Neural progenitor cell (in vitro differentiated cells): ENCODE measurements around the gene SLC22A16.

Experiments
- EZH2 ChIP-seq: fragments of 200-600 bp; sonication (generic); IDR thresholded peaks from 2 replicates; pipeline ENCODE4 v1.6.1; 2017; ENCODE audit warnings: antibody characterized with exemption, mild to moderate bottlenecking, moderate library complexity
- EZH2phosphoT487 ChIP-seq: fragments of 200-600 bp; sonication (generic); IDR thresholded peaks from 2 replicates; pipeline ENCODE4 v1.6.1; 2017; ENCODE audit warnings: antibody characterized with exemption
- TF ChIP-seq, protein P1 (sequence below): fragments of 200-600 bp; sonication (generic); IDR thresholded peaks from 2 replicates; pipeline ENCODE4 v1.5.1; 2017; ENCODE audit warnings: antibody characterized with exemption, mild to moderate bottlenecking

DNA sequence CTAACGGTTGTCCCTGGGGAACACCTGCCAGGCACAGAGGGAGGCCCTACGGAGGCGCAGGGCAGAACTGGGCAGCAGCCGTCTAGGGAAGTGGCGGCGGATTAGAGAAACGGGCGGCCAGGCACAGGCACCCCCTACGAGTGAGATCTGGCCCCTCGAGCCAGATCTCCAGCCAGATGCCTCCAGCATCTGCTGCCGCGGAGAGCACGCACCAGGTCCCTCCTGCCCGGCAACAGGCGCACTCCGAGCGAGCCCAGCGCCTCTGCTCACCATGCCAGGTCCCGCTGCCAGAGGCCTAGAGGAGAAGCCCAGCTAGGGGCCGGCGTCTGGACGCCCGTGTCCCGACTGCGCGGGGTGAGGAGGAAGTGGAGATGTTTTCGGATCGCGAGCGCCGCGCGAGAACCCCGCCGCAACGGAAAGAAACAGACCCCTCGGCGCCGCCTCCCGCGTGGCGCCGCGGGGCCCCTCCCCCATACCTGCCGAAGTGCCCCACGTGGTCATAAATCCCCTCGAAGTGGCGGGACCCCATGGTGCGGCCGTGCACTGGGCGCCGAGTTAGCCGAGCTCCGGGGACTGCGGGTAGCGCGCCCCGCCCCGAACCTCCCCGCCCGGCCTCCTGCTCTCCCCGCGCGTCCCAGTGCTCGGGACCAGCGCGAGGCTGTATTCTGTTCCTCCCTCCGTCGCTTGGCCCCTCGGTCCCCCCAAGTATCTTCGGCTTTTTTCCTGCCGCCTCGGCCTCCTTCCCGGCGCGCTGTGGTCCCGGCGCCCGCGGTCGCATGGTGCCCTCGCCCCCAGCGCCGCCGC is at the start of gene SLC22A16:
- TF ChIP-seq EZH2 (no peak), EZH2phosphoT487 (no peak)
- TF ChIP-seq, protein P1, sequence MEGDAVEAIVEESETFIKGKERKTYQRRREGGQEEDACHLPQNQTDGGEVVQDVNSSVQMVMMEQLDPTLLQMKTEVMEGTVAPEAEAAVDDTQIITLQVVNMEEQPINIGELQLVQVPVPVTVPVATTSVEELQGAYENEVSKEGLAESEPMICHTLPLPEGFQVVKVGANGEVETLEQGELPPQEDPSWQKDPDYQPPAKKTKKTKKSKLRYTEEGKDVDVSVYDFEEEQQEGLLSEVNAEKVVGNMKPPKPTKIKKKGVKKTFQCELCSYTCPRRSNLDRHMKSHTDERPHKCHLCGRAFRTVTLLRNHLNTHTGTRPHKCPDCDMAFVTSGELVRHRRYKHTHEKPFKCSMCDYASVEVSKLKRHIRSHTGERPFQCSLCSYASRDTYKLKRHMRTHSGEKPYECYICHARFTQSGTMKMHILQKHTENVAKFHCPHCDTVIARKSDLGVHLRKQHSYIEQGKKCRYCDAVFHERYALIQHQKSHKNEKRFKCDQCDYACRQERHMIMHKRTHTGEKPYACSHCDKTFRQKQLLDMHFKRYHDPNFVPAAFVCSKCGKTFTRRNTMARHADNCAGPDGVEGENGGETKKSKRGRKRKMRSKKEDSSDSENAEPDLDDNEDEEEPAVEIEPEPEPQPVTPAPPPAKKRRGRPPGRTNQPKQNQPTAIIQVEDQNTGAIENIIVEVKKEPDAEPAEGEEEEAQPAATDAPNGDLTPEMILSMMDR: no peak
